Naive thymus-derived CD8-positive, alpha-beta T cell (primary cell): Measurements from ENCODE around the gene UPK3A. TPM values are rescaled to one million over a fixed set of nuclear protein-coding genes. Genes with fewer than 3 reads are reported as not detected.
A peak's percentile ranks its signal among the peaks of the same experiment; 100 is the strongest.

ENCODE experiments used
- ATAC-seq, 2 donors: fragments of 150-1000 bp; cut with Tn5 transposase in 1 of 2; sonication (Bioruptor Pico), chemical (Tn5 transposase) in 1 of 2; 1 replicate in 1 of 2; 2 replicates in 1 of 2; pipeline ENCODE4 v1.10.0; 2021; ENCODE audit warnings: mild to moderate bottlenecking in 2 of 2, moderate library complexity in 2 of 2
- POLR2A ChIA-PET: fragments of 350-600 bp; sonication (Branson Sonifier 250); formaldehyde crosslinking; loops from one replicate; lab custom pipeline; 2021; ENCODE audit warnings: antibody characterized with exemption; lab: Charles Lee
- DNase-seq, 10 donors: peaks; one replicate each; pipeline versions ENCODE4 v3.0.0 to v3.0.0-alpha.2; 2020 to 2022
- H3K27ac Mint-ChIP-seq, 10 donors: one replicate each; pipeline ENCODE4 v1.8.0; 2020 to 2022; ENCODE audit warnings: mild to moderate bottlenecking in 10 of 10, mixed read lengths in 10 of 10, moderate library complexity in 4 of 10, inconsistent platforms in 1 of 10
- H3K27me3 Mint-ChIP-seq, 5 donors: one replicate each; pipeline ENCODE4 v1.8.0; 2021 to 2022; ENCODE audit warnings: mixed read lengths in 5 of 5
- H3K36me3 Mint-ChIP-seq, 3 donors: one replicate each; pipeline ENCODE4 v1.8.0; 2020 to 2022; ENCODE audit warnings: mixed read lengths in 3 of 3, mild to moderate bottlenecking in 2 of 3, inconsistent platforms in 1 of 3
- H3K4me1 Mint-ChIP-seq, 4 donors: one replicate each; pipeline ENCODE4 v1.8.0; 2021 to 2022; ENCODE audit warnings: mixed read lengths in 4 of 4
- H3K4me3 Mint-ChIP-seq, 10 donors: one replicate each; pipeline ENCODE4 v1.8.0; 2020 to 2022; ENCODE audit warnings: mild to moderate bottlenecking in 10 of 10, mixed read lengths in 10 of 10, moderate library complexity in 6 of 10, inconsistent platforms in 1 of 10
- H3K9me3 Mint-ChIP-seq, 9 donors: one replicate each; pipeline ENCODE4 v1.8.0; 2020 to 2022; ENCODE audit warnings: mixed read lengths in 9 of 9, mild to moderate bottlenecking in 3 of 9, inconsistent platforms in 1 of 9, moderate library complexity in 1 of 9
- polyA plus RNA-seq, 3 donors: library from polyadenylated mRNA; unstranded; fragments of 300-500 nt; fragmentation: Illumina TruSeq; gene quantifications; one replicate each; pipeline ENCODE4 v1.2.3, GENCODE V29; 2021
- total RNA-seq, 8 experiments: library from RNA in 2 of 8; stranded (reverse) in 2 of 8; gene quantifications; one replicate each; pipeline ENCODE4 v1.2.3 and lab custom pipeline; 2021 to 2026

The UPK3A gene
- total and polyA plus RNA-seq, 5 experiments from 2014 or later = not detected

- peaks cover 20 to 69% (median 49%) of the 10 kb centered on the region in 4 donors for H3K4me1 Mint-ChIP-seq
- POLR2A ChIA-PET = no interaction called here
- H3K9me3 Mint-ChIP-seq = no peaks in the 10 kb centered on the region
- H3K27ac Mint-ChIP-seq = peak overlapping the region in 5 of 10 donors; percentile 44 to 98 (median 64)
- H3K36me3 Mint-ChIP-seq = peaks cover 0 to 69% (median 31%) of the 10 kb centered on the region in 3 donors
- H3K4me3 Mint-ChIP-seq = no peak overlapping the region
- DNase-seq = no peak
- H3K27me3 Mint-ChIP-seq = no peaks in the 10 kb centered on the region
- no peak for ATAC-seq
Observed at GRCh38 chr22:45338795-45339194, 54.0 kb downstream of the UPK3A start.

- H3K9me3 Mint-ChIP-seq = no peaks in the 10 kb centered on the region
- POLR2A ChIA-PET = interaction anchor here (1.4 to 2.1 kb wide), 3 partner anchors 22 to 30 kb away, joined by 3 to 14 read pairs (median 4); partner anchors contain the start of gene FAM118A
- ATAC-seq = no peak
- H3K27me3 Mint-ChIP-seq = no peaks in the 10 kb centered on the region
- H3K4me3 Mint-ChIP-seq = peak overlapping the region in 2 of 10 donors; percentile 44 to 47
- peaks cover 0 to 70% (median 26%) of the 10 kb centered on the region in 3 donors for H3K36me3 Mint-ChIP-seq
- H3K4me1 Mint-ChIP-seq = peaks cover 20 to 56% (median 46%) of the 10 kb centered on the region in 4 donors
- peak overlapping the region; percentile 61 to 98 (median 94) for H3K27ac Mint-ChIP-seq
- DNase-seq = no peak
Observed at GRCh38 chr22:45340323-45340722, 55.6 kb downstream of the UPK3A start.

GRCh38 chr22:45341498-45341897 is 56.7 kb downstream of the UPK3A start:
- H3K27me3 Mint-ChIP-seq = no peaks in the 10 kb centered on the region
- DNase-seq = peak in 9 of 10 donors; percentile 53 to 90 (median 75)
- POLR2A ChIA-PET = interaction anchor here (1.0 to 2.1 kb wide), 6 partner anchors 10 to 167 kb away, joined by 3 to 14 read pairs (median 4); no protein-coding TSS in a partner anchor
- H3K4me1 Mint-ChIP-seq = peaks cover 20 to 49% (median 40%) of the 10 kb centered on the region in 4 donors
- ATAC-seq = peak; percentile 85 to 90
- H3K9me3 Mint-ChIP-seq = no peaks in the 10 kb centered on the region
- H3K36me3 Mint-ChIP-seq = peaks cover 0 to 61% (median 25%) of the 10 kb centered on the region in 3 donors
- H3K27ac Mint-ChIP-seq = peak overlapping the region; percentile 84 to 98 (median 96)
- H3K4me3 Mint-ChIP-seq = peak overlapping the region; percentile 41 to 87 (median 57)

- peak overlapping the region; percentile 41 to 97 (median 87) for H3K27ac Mint-ChIP-seq
- peaks cover 0 to 48% (median 18%) of the 10 kb centered on the region in 3 donors for H3K36me3 Mint-ChIP-seq
Observed at GRCh38 chr22:45343143-45343542, 58.4 kb downstream of the UPK3A start.

GRCh38 chr22:45344334-45344733 is 59.6 kb downstream of the UPK3A start:
- no peak overlapping the region for H3K4me3 Mint-ChIP-seq
- H3K27me3 Mint-ChIP-seq = no peaks in the 10 kb centered on the region
- peaks cover 7 to 38% (median 21%) of the 10 kb centered on the region in 4 donors for H3K4me1 Mint-ChIP-seq
- ATAC-seq (no peak), DNase-seq (no peak)
- POLR2A ChIA-PET = no interaction called here
- H3K36me3 Mint-ChIP-seq = peaks cover 0 to 40% (median 12%) of the 10 kb centered on the region in 3 donors
- H3K9me3 Mint-ChIP-seq = no peaks in the 10 kb centered on the region
- H3K27ac Mint-ChIP-seq = peak overlapping the region in 8 of 10 donors; percentile 6 to 82 (median 66)

More at GRCh38 chr22:45343143-45343542, 58.4 kb downstream of the UPK3A start:
- DNase-seq (no peak), ATAC-seq (no peak)
- peaks cover 7 to 38% (median 23%) of the 10 kb centered on the region in 4 donors for H3K4me1 Mint-ChIP-seq
- H3K9me3 Mint-ChIP-seq = no peaks in the 10 kb centered on the region
- H3K4me3 Mint-ChIP-seq = no peak overlapping the region
- no peaks in the 10 kb centered on the region for H3K27me3 Mint-ChIP-seq
- POLR2A ChIA-PET = interaction anchor here (0.7 kb wide), 2 partner anchors 32 to 665 kb away, joined by 4 read pairs; no protein-coding TSS in a partner anchor

Other genes starting within 250 kb of the UPK3A start
- 100 to 1,000 TPM; 103 to 111 TPM for gene NUP50, start 121.0 kb upstream of the UPK3A start, total RNA-seq
- 10 to 100 TPM; 45.2 to 73.1 (median 46.9) TPM for gene NUP50, start 121.0 kb upstream of the UPK3A start, polyA plus RNA-seq
- gene KIAA0930, start 44.1 kb upstream of the UPK3A start, total RNA-seq = 10 to 100 TPM; 28.5 to 29.1 TPM
- gene KIAA0930, start 44.1 kb upstream of the UPK3A start, polyA plus RNA-seq = 1 to 10 TPM in 2 of 3 donors, under 1 TPM in 1; 0.87 to 2.9 (median 2.6) TPM
- 10 to 100 TPM; 82.8 to 88.5 TPM for gene FAM118A, start 25.0 kb downstream of the UPK3A start, total RNA-seq
- gene FAM118A, start 25.0 kb downstream of the UPK3A start, polyA plus RNA-seq = 10 to 100 TPM; 33.2 to 67.8 (median 48.1) TPM
- gene SMC1B, start 128.7 kb downstream of the UPK3A start, total RNA-seq = under 1 TPM in 1 of 2 experiments, not detected in 1; 0.16 TPM
- gene SMC1B, start 128.7 kb downstream of the UPK3A start, polyA plus RNA-seq = not detected
- not detected for gene RIBC2, start 128.7 kb downstream of the UPK3A start, total RNA-seq
- not detected for gene RIBC2, start 128.7 kb downstream of the UPK3A start, polyA plus RNA-seq
- gene FBLN1, start 217.9 kb downstream of the UPK3A start, total RNA-seq = not detected
- gene FBLN1, start 217.9 kb downstream of the UPK3A start, polyA plus RNA-seq = not detected